GM10847 (cell line): Measurements from ENCODE around the gene C1QB.

Experiments used
- POLR2A ChIP-seq: IDR thresholded peaks from 2 replicates; pipeline ENCODE4 v1.6.1; 2011; ENCODE audit not compliant: insufficient read length; ENCODE audit errors: extremely low read depth

C1QB gene

GRCh38 chr1:22673486-22674409, 20.7 kb downstream of the C1QB start:
- no peak for TF ChIP-seq POLR2A

GRCh38 chr1:22674410-22674749, 21.3 kb downstream of the C1QB start:
- no peak for TF ChIP-seq POLR2A

GRCh38 chr1:22676916-22677583, 24.0 kb downstream of the C1QB start:
- no peak for TF ChIP-seq POLR2A

- TF ChIP-seq POLR2A = no peak
These were observed 25.2 kb downstream of the C1QB start for GRCh38 chr1:22677931-22678896.

- TF ChIP-seq POLR2A = no peak
These were observed 27.7 kb downstream of the C1QB start for GRCh38 chr1:22680726-22681125.

- no peak for TF ChIP-seq POLR2A
These were observed 28.7 kb downstream of the C1QB start for GRCh38 chr1:22681556-22682276.

- TF ChIP-seq POLR2A = no peak
These were observed 30.5 kb downstream of the C1QB start for GRCh38 chr1:22683547-22683946.

- TF ChIP-seq POLR2A = no peak
These were observed 32.6 kb downstream of the C1QB start for GRCh38 chr1:22685591-22686059.

- no peak for TF ChIP-seq POLR2A
These were observed 34.2 kb downstream of the C1QB start for GRCh38 chr1:22687191-22687590.

- TF ChIP-seq POLR2A = no peak
These were observed 35.4 kb downstream of the C1QB start for GRCh38 chr1:22688466-22688865.

- no peak for TF ChIP-seq POLR2A
These were observed 36.5 kb downstream of the C1QB start for GRCh38 chr1:22689505-22689904.

- no peak for TF ChIP-seq POLR2A
These were observed 38.2 kb downstream of the C1QB start for GRCh38 chr1:22691031-22691753.

GRCh38 chr1:22694172-22694571, 41.1 kb downstream of the C1QB start:
- TF ChIP-seq POLR2A = no peak

GRCh38 chr1:22696610-22697009, 43.6 kb downstream of the C1QB start:
- TF ChIP-seq POLR2A = no peak
